SK-N-MC (cell line): ENCODE measurements around the gene SLC7A7.

Experiments
- EZH2 ChIP-seq: fragments of 200-600 bp; sonication (generic); IDR thresholded peaks from one replicate; pipeline ENCODE4 v1.6.1; 2017; ENCODE audit warnings: antibody characterized with exemption
- FOXP2 ChIP-seq: optimal IDR thresholded peaks from 2 replicates; pipeline ENCODE3; 2011; ENCODE audit warnings: mild to moderate bottlenecking, moderate library complexity; ENCODE audit not compliant: insufficient read depth; ENCODE audit errors: extremely low read length, control extremely low read depth
- POLR2AphosphoS5 ChIP-seq: IDR thresholded peaks from 2 replicates; pipeline ENCODE4 v1.6.1; 2012; ENCODE audit warnings: mild to moderate bottlenecking, low read depth, low read length, borderline replicate concordance

GRCh38 chr14:22845821-22846625, 30.8 kb upstream of the SLC7A7 start:
- TF ChIP-seq POLR2AphosphoS5 (no peak), EZH2 (no peak), FOXP2 (no peak)
